H1 (cell line): ENCODE results near the gene CCDC102A. TPM values are rescaled to one million over a fixed set of nuclear protein-coding genes. Genes with fewer than 3 reads are reported as not detected.

ENCODE experiments used
- CTCF ChIA-PET: fragments of 300-600 bp; sonication (Branson Sonifier 250); formaldehyde crosslinking; loops from one replicate; lab custom pipeline; 2021; ENCODE audit not compliant: partially characterized antibody; lab: Charles Lee
- POLR2A ChIA-PET: fragments of 300-600 bp; sonication (Branson Sonifier 250); formaldehyde crosslinking; loops from one replicate; lab custom pipeline; 2021; ENCODE audit warnings: inconsistent platforms; ENCODE audit not compliant: partially characterized antibody; lab: Charles Lee
- DNase-seq, 2 experiments: peaks; one replicate each; pipeline versions ENCODE4 v3.0.0 to v3.0.0-alpha.2; 2010 to 2022; ENCODE audit warnings: low spot score in 2 of 2, low read depth in 1 of 2, mixed read lengths in 1 of 2
- FAIRE-seq: peaks from 2 replicates; lab custom pipeline; 2011; peaks lifted over from hg19 to GRCh38; lab: Jason Lieb, UNC
- H2AFZ ChIP-seq: 2 replicates; pipeline ENCODE4 v1.8.1; 2012; ENCODE audit warnings: low read length, inconsistent platforms
- H2AK5ac ChIP-seq: 2 replicates; pipeline ENCODE4 v1.6.1; 2013; ENCODE audit warnings: low read depth, low read length
- H2BK120ac ChIP-seq: replicated peaks from 2 replicates; pipeline ENCODE3; 2013; ENCODE audit warnings: low read depth, low read length, inconsistent platforms
- H2BK12ac ChIP-seq: 2 replicates; pipeline ENCODE4 v1.6.1; 2013; ENCODE audit warnings: low read depth, low read length
- H2BK15ac ChIP-seq: 2 replicates; pipeline ENCODE4 v1.6.1; 2013; ENCODE audit warnings: low read length
- H2BK20ac ChIP-seq: 2 replicates; pipeline ENCODE4 v1.6.1; 2013; ENCODE audit warnings: low read length
- H2BK5ac ChIP-seq: 2 replicates; pipeline ENCODE4 v1.6.1; 2013; ENCODE audit warnings: low read depth, low read length
- H3K14ac ChIP-seq: 2 replicates; pipeline ENCODE4 v1.6.1; 2013; ENCODE audit warnings: inconsistent platforms; ENCODE audit not compliant: insufficient read length
- H3K18ac ChIP-seq: 2 replicates; pipeline ENCODE4 v1.6.1; 2013; ENCODE audit warnings: low read length; ENCODE audit errors: extremely low read depth
- H3K23ac ChIP-seq: 2 replicates; pipeline ENCODE4 v1.6.1; 2013; ENCODE audit warnings: inconsistent platforms; ENCODE audit not compliant: insufficient read length
- H3K23me2 ChIP-seq: 2 replicates; pipeline ENCODE4 v1.6.1; 2013; ENCODE audit warnings: low read depth, low read length
- H3K27ac ChIP-seq: 2 replicates; pipeline ENCODE4 v1.6.1; 2011; ENCODE audit warnings: low read depth, low read length, inconsistent platforms
- H3K27me3 ChIP-seq, 4 experiments: replicated peaks in 1 of 4; 1 replicate in 1 of 4; 2 replicates in 3 of 4; pipeline versions ENCODE4 v1.6.1 to v1.8.1; 2011 to 2013; ENCODE audit warnings: low read length in 3 of 4, mild to moderate bottlenecking in 3 of 4, inconsistent platforms in 2 of 4, mixed read lengths in 2 of 4, moderate library complexity in 1 of 4; ENCODE audit not compliant: control insufficient read depth in 3 of 4, insufficient read depth in 3 of 4; ENCODE audit errors: extremely low read depth in 1 of 4
- H3K36me3 ChIP-seq, 4 experiments: 2 replicates each; pipeline versions ENCODE4 v1.6.1 to v1.8.1; 2011 to 2013; ENCODE audit warnings: mild to moderate bottlenecking in 4 of 4, low read length in 3 of 4, moderate library complexity in 2 of 4, control low read depth in 1 of 4, inconsistent platforms in 1 of 4; ENCODE audit not compliant: insufficient read depth in 4 of 4, control insufficient read depth in 2 of 4
- H3K4ac ChIP-seq: replicated peaks from 2 replicates; pipeline ENCODE3; 2013; ENCODE audit warnings: low read length, low read depth, mixed read lengths, inconsistent platforms; ENCODE audit not compliant: insufficient read length
- H3K4me1 ChIP-seq, 4 experiments: replicated peaks in 1 of 4; 1 replicate in 1 of 4; 2 replicates in 3 of 4; pipeline versions ENCODE4 v1.6.1 to v1.8.1; 2011 to 2013; ENCODE audit warnings: low read length in 3 of 4, inconsistent platforms in 2 of 4, mixed read lengths in 1 of 4; ENCODE audit not compliant: insufficient read depth in 4 of 4, control insufficient read depth in 3 of 4
- H3K4me2 ChIP-seq, 2 experiments: 2 replicates each; pipeline versions ENCODE4 v1.6.1 to v1.8.1; 2011 to 2013; ENCODE audit warnings: low read depth in 2 of 2, low read length in 2 of 2, control low read depth in 1 of 2, inconsistent platforms in 1 of 2, mild to moderate bottlenecking in 1 of 2; ENCODE audit not compliant: insufficient read depth in 1 of 2
- H3K4me3 ChIP-seq, 4 experiments: fragments of 200-600, 300-600 bp in 1 of 4; sonication (generic), shearing (Covaris generic), sonication (Bioruptor Twin) in 1 of 4; 2 replicates each; pipeline versions ENCODE4 v1.5.1 to v1.8.1; 2011 to 2016; ENCODE audit warnings: low read length in 4 of 4, low read depth in 3 of 4, control low read depth in 2 of 4, inconsistent platforms in 2 of 4, mild to moderate bottlenecking in 2 of 4, mixed read lengths in 1 of 4, moderate library complexity in 1 of 4; ENCODE audit not compliant: insufficient read depth in 2 of 4; ENCODE audit errors: extremely low read depth in 1 of 4
- H3K56ac ChIP-seq: replicated peaks from 2 replicates; pipeline ENCODE3; 2013; ENCODE audit warnings: low read depth, mild to moderate bottlenecking, mixed read lengths, low read length, inconsistent platforms; ENCODE audit not compliant: insufficient read length
- H3K79me1 ChIP-seq: 2 replicates; pipeline ENCODE4 v1.6.1; 2013; ENCODE audit warnings: low read depth, low read length, control low read depth
- H3K79me2 ChIP-seq, 2 experiments: 2 replicates each; pipeline versions ENCODE4 v1.6.1 to v1.8.1; 2012 to 2013; ENCODE audit warnings: low read length in 2 of 2, mild to moderate bottlenecking in 2 of 2, inconsistent platforms in 1 of 2; ENCODE audit not compliant: insufficient read depth in 2 of 2, control insufficient read depth in 1 of 2
- H3K9ac ChIP-seq, 4 experiments: replicated peaks in 1 of 4; 1 replicate in 1 of 4; 2 replicates in 3 of 4; pipeline versions ENCODE4 v1.6.1 to v1.8.1; 2011 to 2013; ENCODE audit warnings: low read depth in 3 of 4, low read length in 3 of 4, control low read depth in 2 of 4, mild to moderate bottlenecking in 2 of 4, moderate library complexity in 2 of 4, inconsistent platforms in 1 of 4; ENCODE audit errors: extremely low read depth in 1 of 4
- H3K9me3 ChIP-seq, 2 experiments: 2 replicates each; pipeline versions ENCODE4 v1.6.1 to v1.8.1; 2012 to 2013; ENCODE audit warnings: mild to moderate bottlenecking in 2 of 2, moderate library complexity in 2 of 2, control low read depth in 1 of 2, inconsistent platforms in 1 of 2, low read depth in 1 of 2, low read length in 1 of 2, mixed read lengths in 1 of 2; ENCODE audit not compliant: insufficient read depth in 2 of 2
- H4K20me1 ChIP-seq, 2 experiments: replicated peaks in 1 of 2; 2 replicates each; pipeline versions ENCODE3 to v1.8.1; 2011 to 2013; ENCODE audit warnings: inconsistent platforms in 2 of 2, low read length in 2 of 2, mild to moderate bottlenecking in 1 of 2; ENCODE audit not compliant: insufficient read depth in 2 of 2, control insufficient read depth in 1 of 2
- H4K5ac ChIP-seq: 2 replicates; pipeline ENCODE4 v1.6.1; 2013; ENCODE audit warnings: low read length, low read depth, mixed read lengths, inconsistent platforms; ENCODE audit not compliant: insufficient read length
- H4K8ac ChIP-seq: 2 replicates; pipeline ENCODE4 v1.8.0; 2013; ENCODE audit warnings: mild to moderate bottlenecking, moderate library complexity, low read length, inconsistent platforms; ENCODE audit not compliant: insufficient read depth; ENCODE audit errors: extremely low read depth
- H4K91ac ChIP-seq: replicated peaks from 2 replicates; pipeline ENCODE3; 2013; ENCODE audit warnings: low read length, mixed read lengths, inconsistent platforms; ENCODE audit not compliant: insufficient read length
- EP300 ChIP-seq, 2 experiments: IDR thresholded peaks; 1 replicate in 1 of 2; 2 replicates in 1 of 2; pipeline ENCODE4 v1.6.1; 2011 to 2012; ENCODE audit warnings: low read depth in 2 of 2, low read length in 2 of 2, mild to moderate bottlenecking in 2 of 2, borderline replicate concordance in 1 of 2, inconsistent platforms in 1 of 2, moderate library complexity in 1 of 2
- HDAC6 ChIP-seq: IDR thresholded peaks from one replicate; pipeline ENCODE4 v1.7.1; 2012; ENCODE audit warnings: low read depth, mild to moderate bottlenecking, inconsistent platforms, low read length, moderate library complexity
- JUN ChIP-seq: IDR thresholded peaks from 2 replicates; pipeline ENCODE4 v1.6.1; 2011; ENCODE audit warnings: low read depth, mild to moderate bottlenecking, improper control_type of control experiment, low read length
- KDM4A ChIP-seq: IDR thresholded peaks from one replicate; pipeline ENCODE4 v1.7.1; 2012; ENCODE audit warnings: low read depth, mild to moderate bottlenecking, moderate library complexity, low read length, inconsistent platforms; ENCODE audit not compliant: severe bottlenecking
- KDM5A ChIP-seq: fragments of 200-600 bp; IDR thresholded peaks from 2 replicates; pipeline ENCODE4 v1.7.1; 2012; ENCODE audit warnings: mild to moderate bottlenecking, low read length, inconsistent platforms, mixed read lengths
- NANOG ChIP-seq: IDR thresholded peaks from 2 replicates; pipeline ENCODE4 v1.6.1; 2011; ENCODE audit warnings: low read length, low read depth, mild to moderate bottlenecking, inconsistent platforms; ENCODE audit not compliant: insufficient read depth, poor library complexity, severe bottlenecking
- PHF8 ChIP-seq: fragments of 200-600 bp; sonication (generic); conservative IDR thresholded peaks from 2 replicates; pipeline ENCODE4 v1.7.1; 2012; ENCODE audit warnings: low read depth, mild to moderate bottlenecking, inconsistent platforms, low read length, moderate library complexity
- SAP30 ChIP-seq: fragments of 300-600 bp; sonication (generic); IDR thresholded peaks from 2 replicates; pipeline ENCODE4 v1.7.1; 2012; ENCODE audit warnings: low read length, moderate library complexity, mild to moderate bottlenecking, inconsistent platforms; ENCODE audit not compliant: insufficient read depth, insufficient replicate concordance
- SIRT6 ChIP-seq: IDR thresholded peaks from one replicate; pipeline ENCODE4 v1.7.1; 2012; ENCODE audit warnings: low read length, inconsistent platforms
- SIX5 ChIP-seq: IDR thresholded peaks from 2 replicates; pipeline ENCODE4 v1.6.1; 2011; ENCODE audit warnings: mild to moderate bottlenecking, low read depth, low read length
- SP4 ChIP-seq: IDR thresholded peaks from 2 replicates; pipeline ENCODE4 v1.6.1; 2012; ENCODE audit warnings: low read length, inconsistent platforms
- TBP ChIP-seq: IDR thresholded peaks from 2 replicates; pipeline ENCODE4 v1.6.1; 2011; ENCODE audit warnings: low read depth, low read length, improper control_type of control experiment
- TEAD4 ChIP-seq: IDR thresholded peaks from 2 replicates; pipeline ENCODE4 v1.6.1; 2012; ENCODE audit warnings: low read depth, low read length, inconsistent platforms, mixed read lengths
- WGBS, 2 experiments: shearing (Covaris generic) in 1 of 2; methylation state at CpG; one replicate each; pipeline versions ENCODE4 v1.1.6 to v1.1.7; 2013 to 2015; ENCODE audit warnings: low lambda C conversion rate in 2 of 2, mixed read lengths in 2 of 2, inconsistent platforms in 1 of 2, low coverage in 1 of 2, missing lambda C conversion rate in 1 of 2; ENCODE audit not compliant: insufficient replicate concordance in 2 of 2, insufficient coverage in 1 of 2, insufficient read length in 1 of 2; ENCODE audit errors: extremely low coverage in 1 of 2, missing lambda C conversion rate in 1 of 2; 5-methylcytosine and 5-hydroxymethylcytosine counted together
- polyA plus RNA-seq, 7 experiments: library from polyadenylated mRNA; depleted of rRNA in 3 of 7; stranded (reverse) in 5 of 7; unstranded in 2 of 7; fragments of >200 nt in 5 of 7; fragments of 200-250 nt in 2 of 7; gene quantifications; 1 replicate in 5 of 7; 2 replicates in 1 of 7; 4 replicates in 1 of 7; pipeline versions ENCODE4 v1.2.1 to v1.2.3, GENCODE V29; 2011 to 2013; ENCODE audit warnings: missing spikeins in 2 of 7, mixed read lengths in 2 of 7
- total RNA-seq: library from RNA; stranded (reverse); fragmentation: NEBNext Ultra II Directional; extraction: Animal tissue kit (Norgen Biotek cat#: 25700); gene quantifications from 2 replicates; pipeline ENCODE4 v1.2.1, GENCODE V29; 2021

CCDC102A gene
- total and polyA plus RNA-seq, 2 of the 8 experiments (the other 6 are each of a cell fraction or from before 2014, with no cell fraction given) = 4.0 to 7.5 TPM

DNA sequence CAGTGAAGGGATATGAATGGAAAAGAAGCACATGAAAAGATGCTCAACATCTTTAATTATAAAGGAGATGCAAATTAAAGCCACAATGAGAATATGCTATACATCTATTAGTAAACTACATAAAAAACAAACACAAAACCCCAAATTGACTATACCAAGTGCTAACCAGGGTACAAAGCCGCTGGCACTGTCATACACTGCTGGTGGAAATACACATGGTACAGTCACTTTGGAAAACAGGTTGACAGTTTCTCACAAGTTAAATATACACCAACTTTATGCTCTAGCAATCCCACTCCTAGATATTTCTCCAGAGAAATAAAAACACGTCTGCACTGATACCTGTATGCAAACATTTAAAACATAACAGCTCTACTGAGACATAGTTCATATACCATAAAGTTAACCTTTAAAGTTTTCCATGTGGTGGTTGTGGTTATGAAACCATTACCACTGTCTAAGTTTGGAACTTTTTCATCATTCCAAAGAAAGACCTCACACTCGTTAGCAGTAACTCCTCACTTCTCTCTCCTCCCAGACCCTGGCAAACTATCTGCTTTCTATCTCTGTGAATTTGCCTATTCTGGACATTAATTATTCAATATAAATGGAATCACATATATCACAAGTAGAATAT lies 48.8 kb upstream of the CCDC102A start:
- H4K5ac ChIP-seq = no peak overlapping the region
- H3K27me3 ChIP-seq = peaks cover 0 to 4% (median 0%) of the 10 kb centered on the region in 4 experiments; a peak in 2 of 7 replicates
- no peak overlapping the region for H3K18ac ChIP-seq
- DNase-seq (no peak), FAIRE-seq (no peak)
- peaks cover 0 to 5% of the 10 kb centered on the region in 2 experiments; a peak in 1 of 4 replicates for H3K9me3 ChIP-seq
- H3K56ac ChIP-seq = no peak overlapping the region
- H2BK120ac ChIP-seq = no peak overlapping the region
- H3K27ac ChIP-seq = no peak overlapping the region
- H2BK20ac ChIP-seq = no peak overlapping the region
- no peak overlapping the region for H3K4ac ChIP-seq
- H2AFZ ChIP-seq = no peak overlapping the region
- no peaks in the 10 kb centered on the region for H3K4me1 ChIP-seq
- no peaks in the 10 kb centered on the region for H3K23me2 ChIP-seq
- no peaks in the 10 kb centered on the region for H3K79me1 ChIP-seq
- H4K91ac ChIP-seq = no peak overlapping the region
- no peak overlapping the region for H2BK15ac ChIP-seq
- no peaks in the 10 kb centered on the region for H4K20me1 ChIP-seq
- H3K23ac ChIP-seq = no peak overlapping the region
- H3K14ac ChIP-seq = no peak overlapping the region
- H2BK5ac ChIP-seq = no peak overlapping the region
- H4K8ac ChIP-seq = no peak overlapping the region
- POLR2A ChIA-PET = interaction anchor here (1.0 kb wide), 1 partner anchor 9 kb away, joined by 3 read pairs; no protein-coding TSS in a partner anchor
- H3K4me3 ChIP-seq = no peak overlapping the region
- CTCF ChIA-PET = interaction anchor here (0.6 to 2.0 kb wide), 4 partner anchors 9 to 90 kb away, joined by 3 to 10 read pairs (median 4); no protein-coding TSS in a partner anchor
- H3K4me2 ChIP-seq = no peak overlapping the region
- WGBS, 2 experiments = 75% methylated on average over 3 of the region's 3 CpGs; no CpG with 5 or more reads in 1 of the 2 experiments
- no peak overlapping the region for H3K9ac ChIP-seq
- H2BK12ac ChIP-seq = no peak overlapping the region
- no peaks in the 10 kb centered on the region for H3K79me2 ChIP-seq
- H3K36me3 ChIP-seq = no peaks in the 10 kb centered on the region
- H2AK5ac ChIP-seq = no peak overlapping the region
- TF ChIP-seq NANOG = no peak
- TF ChIP-seq PHF8 = no peak
- TF ChIP-seq SP4 = no peak
- no peak for TF ChIP-seq SAP30
- TF ChIP-seq TBP = no peak
- no peak for TF ChIP-seq SIRT6
- no peak for TF ChIP-seq HDAC6
- TF ChIP-seq TEAD4 = no peak
- TF ChIP-seq JUN = no peak
- no peak for TF ChIP-seq KDM4A
- no peak for TF ChIP-seq KDM5A
- TF ChIP-seq EP300 (IDR thresholded peaks at IDR 0.05; ENCODE audit: borderline replicate concordance in 1 of 2, low read depth in 2 of 2, low read length in 2 of 2) = no peak
- TF ChIP-seq SIX5 = no peak
